Natural killer cell (primary cell): ENCODE measurements around the gene EPHB1. TPM values are rescaled to one million over a fixed set of nuclear protein-coding genes. Genes with fewer than 3 reads are reported as not detected.

ENCODE experiments used
- ATAC-seq, 3 donors: fragments of 150-1000 bp in 2 of 3; fragments of 200-7000 bp in 1 of 3; cut with Tn5 transposase; 1 replicate in 1 of 3; 2 replicates in 2 of 3; pipeline ENCODE4 v1.10.0; 2021; ENCODE audit warnings: mild to moderate bottlenecking in 2 of 3, moderate library complexity in 2 of 3
- DNase-seq, 2 donors: peaks; one replicate each; pipeline versions ENCODE4 v3.0.0 to v3.0.0-alpha.2; 2013 to 2021; ENCODE audit warnings: mixed read lengths in 1 of 2
- H3K27ac ChIP-seq: one replicate; pipeline ENCODE4 v1.5.1; 2013; ENCODE audit warnings: mild to moderate bottlenecking, low read length
- H3K27me3 ChIP-seq: one replicate; pipeline ENCODE4 v1.6.1; 2013; ENCODE audit warnings: low read length; ENCODE audit not compliant: control insufficient read depth, insufficient read depth
- H3K36me3 ChIP-seq: one replicate; pipeline ENCODE4 v1.6.1; 2013; ENCODE audit warnings: low read length; ENCODE audit not compliant: control insufficient read depth, insufficient read depth
- H3K4me1 ChIP-seq: one replicate; pipeline ENCODE4 v1.6.1; 2013; ENCODE audit warnings: low read length; ENCODE audit not compliant: control insufficient read depth, insufficient read depth
- H3K4me3 ChIP-seq: one replicate; pipeline ENCODE4 v1.5.1; 2013; ENCODE audit warnings: low read length
- H3K9me3 ChIP-seq: one replicate; pipeline ENCODE4 v1.6.1; 2013; ENCODE audit warnings: low read length; ENCODE audit not compliant: control insufficient read depth, insufficient read depth
- H3K27ac Mint-ChIP-seq, 2 donors: one replicate each; pipeline ENCODE4 v1.8.0; 2022; ENCODE audit warnings: mild to moderate bottlenecking in 2 of 2, mixed read lengths in 2 of 2, moderate library complexity in 1 of 2
- H3K27me3 Mint-ChIP-seq, 2 donors: one replicate each; pipeline ENCODE4 v1.8.0; 2022; ENCODE audit warnings: low read depth in 2 of 2, mixed read lengths in 2 of 2
- H3K36me3 Mint-ChIP-seq: one replicate; pipeline ENCODE4 v1.8.0; 2022; ENCODE audit warnings: mixed read lengths
- H3K4me1 Mint-ChIP-seq, 2 donors: one replicate each; pipeline ENCODE4 v1.8.0; 2022; ENCODE audit warnings: mixed read lengths in 2 of 2
- H3K4me3 Mint-ChIP-seq: one replicate; pipeline ENCODE4 v1.8.0; 2022; ENCODE audit warnings: mild to moderate bottlenecking, moderate library complexity, mixed read lengths
- H3K9me3 Mint-ChIP-seq, 2 donors: one replicate each; pipeline ENCODE4 v1.8.0; 2022; ENCODE audit warnings: mixed read lengths in 2 of 2
- WGBS: methylation state at CpG from one replicate; pipeline ENCODE4 v1.1.7; 2013; ENCODE audit warnings: missing lambda C conversion rate; ENCODE audit not compliant: insufficient coverage; 5-methylcytosine and 5-hydroxymethylcytosine counted together
- intact Hi-C: fragments of 100-400 bp; cut with micrococcal nuclease; formaldehyde crosslinking; loops from one replicate; pipeline ENCODE4 v1.14.2; 2022
- total RNA-seq, 4 donors: library from RNA; stranded (reverse); fragments of 120-200 nt in 1 of 4; gene quantifications; one replicate each; pipeline versions ENCODE4 v1.2.3 to v1.2.4, GENCODE V29; 2013 to 2022
- TF ChIP-seq, protein P1 (sequence below): fragments of 200-600 bp; IDR thresholded peaks from one replicate; pipeline ENCODE4 v1.8.0; 2022; ENCODE audit warnings: antibody characterized with exemption

The EPHB1 gene
- total RNA-seq, 3 donors from 2014 or later (not counting 1 experiment from before 2014, with no cell fraction given), result 0.60 TPM; not detected in 2

DNA sequence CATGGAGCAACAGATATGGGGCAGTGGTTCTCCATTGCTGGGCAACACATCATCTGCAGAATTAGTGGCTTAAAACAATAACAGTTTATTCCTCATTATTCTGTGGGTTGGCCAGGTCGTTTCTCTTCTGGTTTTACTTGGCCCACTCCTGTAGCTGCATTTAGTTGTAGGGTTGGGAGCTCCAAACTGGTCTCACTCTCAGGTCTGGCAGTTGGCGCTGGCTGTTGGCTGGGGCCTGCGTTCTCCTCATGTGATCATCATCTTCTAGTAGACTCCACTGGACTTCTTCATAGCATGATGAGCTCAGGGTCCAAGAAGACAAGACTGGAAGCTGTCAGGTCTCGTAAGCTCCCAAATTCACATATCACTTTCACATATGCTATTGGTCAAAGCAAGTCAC, 91.9 kb downstream of the EPHB1 start:
- WGBS, result 84% methylated on average over 4 of the region's 4 CpGs
- Histone ChIP-seq H3K4me3 (no peak overlapping the region), H3K9me3 (no peaks in the 10 kb centered on the region), H3K27me3 (no peaks in the 10 kb centered on the region), H3K27ac (no peak overlapping the region), H3K4me1 (peaks cover 4% of the 10 kb centered on the region), H3K36me3 (no peaks in the 10 kb centered on the region)
- no peaks in the 10 kb centered on the region for H3K9me3 Mint-ChIP-seq
- TF ChIP-seq, protein P1, sequence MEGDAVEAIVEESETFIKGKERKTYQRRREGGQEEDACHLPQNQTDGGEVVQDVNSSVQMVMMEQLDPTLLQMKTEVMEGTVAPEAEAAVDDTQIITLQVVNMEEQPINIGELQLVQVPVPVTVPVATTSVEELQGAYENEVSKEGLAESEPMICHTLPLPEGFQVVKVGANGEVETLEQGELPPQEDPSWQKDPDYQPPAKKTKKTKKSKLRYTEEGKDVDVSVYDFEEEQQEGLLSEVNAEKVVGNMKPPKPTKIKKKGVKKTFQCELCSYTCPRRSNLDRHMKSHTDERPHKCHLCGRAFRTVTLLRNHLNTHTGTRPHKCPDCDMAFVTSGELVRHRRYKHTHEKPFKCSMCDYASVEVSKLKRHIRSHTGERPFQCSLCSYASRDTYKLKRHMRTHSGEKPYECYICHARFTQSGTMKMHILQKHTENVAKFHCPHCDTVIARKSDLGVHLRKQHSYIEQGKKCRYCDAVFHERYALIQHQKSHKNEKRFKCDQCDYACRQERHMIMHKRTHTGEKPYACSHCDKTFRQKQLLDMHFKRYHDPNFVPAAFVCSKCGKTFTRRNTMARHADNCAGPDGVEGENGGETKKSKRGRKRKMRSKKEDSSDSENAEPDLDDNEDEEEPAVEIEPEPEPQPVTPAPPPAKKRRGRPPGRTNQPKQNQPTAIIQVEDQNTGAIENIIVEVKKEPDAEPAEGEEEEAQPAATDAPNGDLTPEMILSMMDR, result no peak
- peaks cover 8 to 9% of the 10 kb centered on the region in 2 donors for H3K4me1 Mint-ChIP-seq
- intact Hi-C loops, result no loop called here
- H3K36me3 Mint-ChIP-seq, result no peaks in the 10 kb centered on the region
- ATAC-seq (no peak), DNase-seq (no peak)
- no peak overlapping the region for H3K4me3 Mint-ChIP-seq
- H3K27ac Mint-ChIP-seq, result no peak overlapping the region
- H3K27me3 Mint-ChIP-seq, result peaks cover 0 to 4% of the 10 kb centered on the region in 2 donors

DNA sequence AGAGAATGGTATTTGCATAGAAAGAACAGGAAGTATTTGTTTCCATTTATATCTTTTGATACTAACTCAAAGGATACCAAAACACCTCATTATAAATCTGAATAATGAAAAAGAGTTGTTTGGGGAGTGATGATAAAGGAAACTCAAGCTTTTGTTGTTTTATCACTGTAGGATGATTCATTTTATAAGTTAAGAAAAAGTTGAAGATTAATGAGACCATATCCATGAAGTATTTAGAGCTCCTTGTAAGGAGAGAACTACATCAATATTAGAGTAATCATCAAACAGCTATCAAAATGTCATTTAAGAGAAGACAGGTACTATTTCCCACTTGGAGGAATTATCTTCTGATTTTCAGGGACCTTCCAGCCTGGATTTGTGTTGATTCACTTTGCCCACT, 92.5 kb downstream of the EPHB1 start:
- intact Hi-C loops, result no loop called here
- Histone ChIP-seq H3K27ac (no peak overlapping the region), H3K36me3 (no peaks in the 10 kb centered on the region), H3K27me3 (no peaks in the 10 kb centered on the region), H3K4me1 (peaks cover 4% of the 10 kb centered on the region), H3K9me3 (no peaks in the 10 kb centered on the region), H3K4me3 (no peak overlapping the region)
- DNase-seq, result no peak
- TF ChIP-seq, protein P1, result no peak
- Mint-ChIP-seq H3K4me1 (peaks cover 8 to 9% of the 10 kb centered on the region in 2 donors), H3K9me3 (no peaks in the 10 kb centered on the region), H3K27ac (no peak overlapping the region), H3K27me3 (peaks cover 0 to 4% of the 10 kb centered on the region in 2 donors), H3K36me3 (no peaks in the 10 kb centered on the region), H3K4me3 (no peak overlapping the region)
- no peak for ATAC-seq

DNA sequence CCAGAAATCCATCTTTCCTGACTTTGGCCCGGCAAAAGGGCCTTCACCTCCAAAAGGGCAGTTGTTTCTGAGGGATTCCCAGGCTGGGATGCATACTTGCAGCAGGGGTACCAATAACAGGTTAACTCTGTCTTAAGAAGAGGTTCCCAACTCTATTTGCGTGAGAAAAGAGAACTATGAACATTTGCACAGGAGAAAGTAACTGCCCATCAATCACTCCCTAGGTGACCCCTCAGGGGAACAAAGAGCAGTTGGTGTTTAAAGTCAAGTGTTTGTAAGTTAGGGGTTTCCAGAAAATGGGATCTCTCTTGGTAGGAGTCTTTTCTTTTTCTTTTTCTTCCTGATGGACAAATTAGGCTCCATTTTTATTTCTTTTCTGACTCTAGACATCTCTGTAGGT, 97.3 kb downstream of the EPHB1 start:
- TF ChIP-seq, protein P1, result no peak
- DNase-seq (no peak), ATAC-seq (no peak)
- intact Hi-C loops, result no loop called here
- no peaks in the 10 kb centered on the region for H3K36me3 Mint-ChIP-seq
- H3K27ac ChIP-seq, result no peak overlapping the region
- no peaks in the 10 kb centered on the region for H3K36me3 ChIP-seq
- H3K9me3 Mint-ChIP-seq, result no peaks in the 10 kb centered on the region
- no peaks in the 10 kb centered on the region for H3K27me3 ChIP-seq
- no peak overlapping the region for H3K4me3 Mint-ChIP-seq
- H3K27ac Mint-ChIP-seq, result no peak overlapping the region
- no peaks in the 10 kb centered on the region for H3K9me3 ChIP-seq
- H3K4me3 ChIP-seq, result no peak overlapping the region
- 94% methylated on average over 2 of the region's 2 CpGs for WGBS
- no peaks in the 10 kb centered on the region for H3K4me1 ChIP-seq
- H3K4me1 Mint-ChIP-seq, result no peaks in the 10 kb centered on the region
- H3K27me3 Mint-ChIP-seq, result peaks cover 7 to 11% of the 10 kb centered on the region in 2 donors

DNA sequence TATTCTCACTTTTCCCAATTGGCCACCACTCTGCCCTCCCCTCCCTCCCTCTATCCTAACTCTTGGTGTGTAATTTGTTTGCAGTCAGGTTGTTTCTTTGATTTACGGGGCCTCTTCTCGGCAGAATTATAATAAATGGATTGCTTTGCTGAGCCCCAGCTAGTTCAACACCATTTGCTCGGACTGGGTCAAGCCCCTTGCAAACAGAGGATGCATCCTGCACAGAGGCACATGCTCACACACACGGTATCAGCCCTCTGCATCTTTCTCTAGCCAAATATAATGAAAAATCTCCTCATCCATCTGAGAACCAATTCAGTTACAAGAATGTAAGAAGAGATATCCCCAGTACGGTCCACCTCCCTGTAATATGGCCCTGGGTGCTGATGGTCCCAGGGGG, 97.7 kb downstream of the EPHB1 start:
- Histone ChIP-seq H3K36me3 (no peaks in the 10 kb centered on the region), H3K4me1 (no peaks in the 10 kb centered on the region), H3K27me3 (no peaks in the 10 kb centered on the region), H3K9me3 (no peaks in the 10 kb centered on the region), H3K4me3 (no peak overlapping the region), H3K27ac (no peak overlapping the region)
- WGBS, result 86% methylated on average over 5 of the region's 5 CpGs
- H3K4me1 Mint-ChIP-seq, result no peaks in the 10 kb centered on the region
- intact Hi-C loops, result no loop called here
- no peaks in the 10 kb centered on the region for H3K36me3 Mint-ChIP-seq
- no peak overlapping the region for H3K27ac Mint-ChIP-seq
- H3K4me3 Mint-ChIP-seq, result no peak overlapping the region
- ATAC-seq (no peak), DNase-seq (no peak)
- H3K27me3 Mint-ChIP-seq, result peaks cover 7 to 11% of the 10 kb centered on the region in 2 donors
- TF ChIP-seq, protein P1, result no peak
- no peaks in the 10 kb centered on the region for H3K9me3 Mint-ChIP-seq
